OCI-M1 (cell line): ENCODE measurements around the gene DUS1L.

Source experiments
- DNase-seq: peaks from one replicate; lab custom pipeline; 2025; lab: John Stamatoyannopoulos, UW

Gene DUS1L

GRCh38 chr17:82100502-82101298 is 35.1 kb upstream of the DUS1L start:
- DNase-seq = no peak

GRCh38 chr17:82098939-82099763 is 33.5 kb upstream of the DUS1L start:
- DNase-seq = no peak

GRCh38 chr17:82098169-82098938 is 32.8 kb upstream of the DUS1L start, which contains the start of gene FASN:
Gene FASN, minus strand, starts transcription at chr17:82098236. Its CDS starts 1,791 bp downstream, at chr17:82096445.
- DNase-seq = peak; percentile 96

GRCh38 chr17:82097919-82098168 is 32.2 kb upstream of the DUS1L start:
- DNase-seq = no peak

- DNase-seq = peak; percentile 74
Measured at GRCh38 chr17:82097184-82097918, 31.7 kb upstream of the DUS1L start.

- DNase-seq = no peak
Measured at GRCh38 chr17:82096709-82097183, 31.1 kb upstream of the DUS1L start.

- no peak for DNase-seq
Measured at GRCh38 chr17:82095777-82096708, 30.4 kb upstream of the DUS1L start.

GRCh38 chr17:82094931-82095776 is 29.6 kb upstream of the DUS1L start:
- DNase-seq = no peak

- no peak for DNase-seq
Measured at GRCh38 chr17:82092995-82093751, 27.6 kb upstream of the DUS1L start.

GRCh38 chr17:82092628-82092994 is 27.0 kb upstream of the DUS1L start:
- no peak for DNase-seq

GRCh38 chr17:82092094-82092586 is 26.5 kb upstream of the DUS1L start:
- no peak for DNase-seq

GRCh38 chr17:82091264-82092066 is 25.9 kb upstream of the DUS1L start:
- no peak for DNase-seq

GRCh38 chr17:82090549-82091263 is 25.1 kb upstream of the DUS1L start:
- no peak for DNase-seq

- DNase-seq = no peak
Measured at GRCh38 chr17:82089723-82090548, 24.3 kb upstream of the DUS1L start.

GRCh38 chr17:82088838-82089722 is 23.5 kb upstream of the DUS1L start:
- DNase-seq = no peak
